Common myeloid progenitor, CD34-positive (primary cell): ENCODE results near the gene EFHB. TPM values are rescaled to one million over a fixed set of nuclear protein-coding genes. Genes with fewer than 3 reads are reported as not detected.
A peak's percentile ranks its signal among the peaks of the same experiment; 100 is the strongest.

Experiments
- CTCF ChIA-PET: fragments of 350-600 bp; sonication (Branson Sonifier 250); formaldehyde crosslinking; loops from one replicate; lab custom pipeline; 2021; ENCODE audit warnings: antibody characterized with exemption; lab: Charles Lee
- POLR2A ChIA-PET: fragments of 350-600 bp; sonication (Branson Sonifier 250); formaldehyde crosslinking; loops from one replicate; lab custom pipeline; 2021; ENCODE audit warnings: antibody characterized with exemption; lab: Charles Lee
- DNase-seq, 3 donors: peaks; one replicate each; pipeline versions ENCODE4 v3.0.0 to v3.0.0-alpha.2; 2013
- H3K27ac ChIP-seq, 2 experiments: 1 replicate in 1 of 2; 2 replicates in 1 of 2; pipeline ENCODE4 v1.7.0; 2013; ENCODE audit warnings: inconsistent platforms in 2 of 2, low read length in 2 of 2, mild to moderate bottlenecking in 2 of 2, low read depth in 1 of 2, moderate library complexity in 1 of 2; ENCODE audit not compliant: severe bottlenecking in 2 of 2, insufficient read depth in 1 of 2, poor library complexity in 1 of 2
- H3K27me3 ChIP-seq, 5 experiments: replicated peaks in 2 of 5; 1 replicate in 3 of 5; 2 replicates in 2 of 5; pipeline versions ENCODE4 v1.6.1 to v1.7.0; 2013; ENCODE audit warnings: low read length in 4 of 5, mild to moderate bottlenecking in 2 of 5, moderate library complexity in 2 of 5, inconsistent platforms in 1 of 5; ENCODE audit not compliant: insufficient read depth in 5 of 5, control insufficient read depth in 4 of 5
- H3K36me3 ChIP-seq, 4 experiments: 1 replicate in 2 of 4; 2 replicates in 2 of 4; pipeline versions ENCODE4 v1.6.1 to v1.7.0; 2013; ENCODE audit warnings: low read length in 3 of 4, control low read depth in 1 of 4, mild to moderate bottlenecking in 1 of 4; ENCODE audit not compliant: control insufficient read depth in 4 of 4, insufficient read depth in 4 of 4
- H3K4me1 ChIP-seq, 4 experiments: 1 replicate in 3 of 4; 2 replicates in 1 of 4; pipeline versions ENCODE4 v1.6.1 to v1.7.1; 2013; ENCODE audit warnings: low read length in 3 of 4, mild to moderate bottlenecking in 3 of 4, control low read depth in 1 of 4, inconsistent platforms in 1 of 4, moderate library complexity in 1 of 4; ENCODE audit not compliant: control insufficient read depth in 4 of 4, insufficient read depth in 4 of 4; ENCODE audit errors: control extremely low read depth in 1 of 4
- H3K4me3 ChIP-seq, 7 experiments: 1 replicate in 4 of 7; 2 replicates in 3 of 7; pipeline versions ENCODE4 v1.5.1 to v1.7.0; 2013; ENCODE audit warnings: mild to moderate bottlenecking in 7 of 7, low read length in 6 of 7, moderate library complexity in 6 of 7, inconsistent platforms in 2 of 7, low read depth in 2 of 7, control low read depth in 1 of 7; ENCODE audit not compliant: insufficient read depth in 4 of 7, control insufficient read depth in 1 of 7; ENCODE audit errors: extremely low read depth in 1 of 7
- H3K9me3 ChIP-seq, 5 experiments: 1 replicate in 4 of 5; 2 replicates in 1 of 5; pipeline versions ENCODE4 v1.6.1 to v1.7.1; 2013; ENCODE audit warnings: low read length in 4 of 5, mild to moderate bottlenecking in 2 of 5, inconsistent platforms in 1 of 5, low read depth in 1 of 5, moderate library complexity in 1 of 5; ENCODE audit not compliant: control insufficient read depth in 4 of 5, insufficient read depth in 2 of 5; ENCODE audit errors: control extremely low read depth in 1 of 5
- WGBS: methylation state at CpG from one replicate; pipeline ENCODE4 v1.1.5; 2013; ENCODE audit not compliant: insufficient coverage; 5-methylcytosine and 5-hydroxymethylcytosine counted together
- polyA plus RNA-seq: library from polyadenylated mRNA; unstranded; fragments of 120-200 nt; gene quantifications from one replicate; pipeline ENCODE4 v1.2.1, GENCODE V29; 2013

EFHB gene
- polyA plus RNA-seq = 1.1 TPM

DNA sequence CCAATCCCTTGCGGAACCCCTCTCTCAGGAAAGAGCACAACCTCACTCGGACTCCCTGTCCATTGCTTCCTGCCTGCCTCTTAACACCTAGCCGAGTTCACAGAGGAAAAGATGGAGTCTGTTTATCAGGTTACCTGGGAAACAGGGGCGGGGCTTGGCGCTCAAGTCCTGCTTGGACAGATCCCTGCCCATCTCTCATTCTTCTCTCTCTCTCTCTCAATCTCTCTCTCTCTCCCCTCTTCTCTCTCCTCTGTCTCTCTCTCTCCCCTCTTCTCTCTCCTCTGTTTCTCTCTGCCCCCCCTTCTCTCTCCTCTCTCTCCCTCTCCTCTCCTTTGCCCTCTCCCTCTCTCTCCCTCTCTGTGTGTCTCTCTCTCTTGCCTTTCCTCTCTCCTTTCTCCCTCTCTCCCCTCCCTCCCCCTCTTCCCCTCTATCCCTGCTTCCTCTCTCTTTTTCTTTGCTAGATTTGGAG, at the start of gene EFHB:
EFHB (minus strand) TSS at position 120 of the 469 bp plus-strand sequence. CDS start 199 bp downstream, outside the sequence.
- no peak within 1 kb of the TSS for H3K4me3 ChIP-seq
- peaks cover 0 to 28% (median 4%) of the 10 kb centered on the region in 5 experiments for H3K27me3 ChIP-seq
- no peaks in the 10 kb centered on the region for H3K36me3 ChIP-seq
- H3K9me3 ChIP-seq = peaks cover 0 to 2% (median 0%) of the 10 kb centered on the region in 5 experiments
- POLR2A ChIA-PET = no interaction called here
- H3K27ac ChIP-seq = no peak within 1 kb of the TSS
- CTCF ChIA-PET = no interaction called here
- 30% methylated on average over 4 of the region's 5 CpGs for WGBS
- H3K4me1 ChIP-seq = peaks cover 14 to 37% (median 27%) of the 10 kb centered on the region in 4 experiments
- peak; percentile 32 to 51 (median 36) for DNase-seq

DNA sequence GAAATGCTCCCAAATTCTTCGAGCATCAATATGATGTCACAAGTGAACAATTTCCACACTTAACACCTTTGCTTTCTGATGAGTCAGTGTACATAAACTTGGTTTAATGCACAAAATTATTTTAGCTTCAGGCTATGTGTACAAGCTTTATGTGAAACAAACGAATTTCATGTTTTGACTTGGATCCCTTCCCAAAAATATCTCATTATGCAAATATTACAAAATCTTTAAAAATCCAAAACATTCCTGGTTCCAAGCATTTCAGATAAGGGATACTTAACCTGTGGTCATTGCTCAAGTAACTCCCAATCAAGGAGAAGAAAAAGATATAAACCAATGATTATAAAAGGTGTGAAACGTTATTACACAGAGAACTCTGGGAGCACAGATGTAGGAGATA, 38.0 kb upstream of the EFHB start:
- peaks cover 16 to 22% (median 19%) of the 10 kb centered on the region in 4 experiments for H3K36me3 ChIP-seq
- no peak overlapping the region for H3K27ac ChIP-seq
- ChIA-PET CTCF (no interaction called here), POLR2A (no interaction called here)
- DNase-seq = no peak
- no peaks in the 10 kb centered on the region for H3K9me3 ChIP-seq
- H3K27me3 ChIP-seq = no peaks in the 10 kb centered on the region
- 100% methylated on average over 2 of the region's 3 CpGs for WGBS
- no peaks in the 10 kb centered on the region for H3K4me1 ChIP-seq
- H3K4me3 ChIP-seq = no peak overlapping the region

GRCh38 chr3:19970327-19970726, 36.3 kb upstream of the EFHB start:
- H3K9me3 ChIP-seq = no peaks in the 10 kb centered on the region
- no peak overlapping the region for H3K27ac ChIP-seq
- 95% methylated on average over 5 of the region's 8 CpGs for WGBS
- H3K4me1 ChIP-seq = no peaks in the 10 kb centered on the region
- POLR2A ChIA-PET = interaction anchor here (0.6 to 0.7 kb wide), 2 partner anchors 69 to 188 kb away, joined by 4 to 5 read pairs; no protein-coding TSS in a partner anchor
- H3K4me3 ChIP-seq = no peak overlapping the region
- CTCF ChIA-PET = interaction anchor here (0.9 kb wide), 1 partner anchor 14 kb away, joined by 3 read pairs; no protein-coding TSS in a partner anchor
- H3K27me3 ChIP-seq = no peaks in the 10 kb centered on the region
- no peak for DNase-seq
- peaks cover 5 to 12% (median 10%) of the 10 kb centered on the region in 4 experiments for H3K36me3 ChIP-seq

DNA sequence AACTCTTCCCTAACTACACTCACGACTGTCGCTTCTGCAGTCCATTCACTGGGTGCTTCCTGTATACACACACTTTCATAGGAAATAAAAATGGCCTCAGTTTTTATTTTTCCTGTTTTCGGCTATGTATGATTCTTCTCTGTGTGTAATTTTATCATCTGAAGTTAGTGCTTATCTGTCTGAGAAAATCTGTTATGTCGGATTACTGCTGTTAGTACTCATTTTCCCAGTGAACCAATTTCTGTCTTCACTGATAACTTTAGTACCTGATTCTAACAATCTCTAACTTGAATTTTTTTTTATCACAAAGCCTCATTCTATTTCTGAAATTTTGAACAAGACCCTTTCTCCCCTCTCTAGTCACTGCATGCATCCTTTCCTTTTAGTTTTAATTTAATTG, 33.8 kb upstream of the EFHB start:
- no CpG with 5 or more reads among the region's 4 CpGs for WGBS
- H3K4me3 ChIP-seq = no peak overlapping the region
- ChIA-PET POLR2A (no interaction called here), CTCF (no interaction called here)
- no peaks in the 10 kb centered on the region for H3K4me1 ChIP-seq
- DNase-seq = no peak
- H3K9me3 ChIP-seq = no peaks in the 10 kb centered on the region
- no peaks in the 10 kb centered on the region for H3K27me3 ChIP-seq
- no peak overlapping the region for H3K27ac ChIP-seq
- peaks cover 0 to 9% (median 4%) of the 10 kb centered on the region in 4 experiments for H3K36me3 ChIP-seq

DNA sequence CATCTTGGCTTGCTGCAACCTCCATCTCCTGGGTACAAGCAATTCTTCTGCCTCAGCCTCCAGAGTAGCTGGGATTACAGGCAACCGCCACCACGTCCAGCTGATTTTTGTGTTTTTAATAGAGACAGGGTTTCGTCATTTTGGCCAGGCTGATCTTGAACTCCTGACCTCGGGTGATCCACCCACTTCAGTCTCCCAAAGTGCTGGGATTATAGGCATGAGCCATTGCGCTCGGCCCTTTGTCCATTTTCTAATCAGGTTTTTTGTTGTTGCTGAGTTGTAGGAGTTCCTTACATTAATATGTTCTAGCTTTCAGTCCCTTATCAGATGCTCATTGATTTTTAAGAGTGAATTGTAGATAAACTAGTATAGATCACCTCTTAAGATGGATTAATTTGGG, 33.2 kb upstream of the EFHB start:
- no peaks in the 10 kb centered on the region for H3K27me3 ChIP-seq
- CTCF ChIA-PET = interaction anchor here (0.6 kb wide), 1 partner anchor 188 kb away, joined by 3 read pairs; no protein-coding TSS in a partner anchor
- WGBS = 100% methylated on average over 2 of the region's 6 CpGs
- H3K4me1 ChIP-seq = no peaks in the 10 kb centered on the region
- POLR2A ChIA-PET = no interaction called here
- no peak overlapping the region for H3K27ac ChIP-seq
- no peaks in the 10 kb centered on the region for H3K9me3 ChIP-seq
- no peak for DNase-seq
- peaks cover 0 to 9% (median 3%) of the 10 kb centered on the region in 4 experiments for H3K36me3 ChIP-seq
- no peak overlapping the region for H3K4me3 ChIP-seq

DNA sequence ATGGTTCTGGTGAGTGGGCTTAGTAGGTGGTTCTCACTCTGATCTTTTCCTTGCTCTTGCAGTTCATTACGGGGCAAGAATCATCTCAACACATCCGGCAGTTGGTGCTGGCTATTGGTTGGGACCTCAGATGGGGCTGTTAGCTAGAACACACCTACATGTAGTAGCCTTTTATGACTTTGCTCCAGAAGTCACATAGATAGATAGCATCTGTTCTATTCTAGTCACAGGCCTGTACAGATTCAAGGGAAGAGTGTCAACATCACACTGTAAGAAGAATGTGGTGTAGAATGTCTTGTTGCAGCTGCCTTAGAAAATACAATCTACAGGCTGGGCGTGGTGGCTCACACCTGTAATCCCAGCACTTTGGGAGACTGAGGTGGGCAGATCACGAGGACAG, 27.9 kb upstream of the EFHB start:
- ChIA-PET POLR2A (no interaction called here), CTCF (no interaction called here)
- Histone ChIP-seq H3K27me3 (no peaks in the 10 kb centered on the region), H3K27ac (no peak overlapping the region), H3K36me3 (peaks cover 0 to 13% (median 5%) of the 10 kb centered on the region in 4 experiments), H3K4me3 (no peak overlapping the region), H3K4me1 (no peaks in the 10 kb centered on the region), H3K9me3 (no peaks in the 10 kb centered on the region)
- no peak for DNase-seq
- WGBS = 84% methylated on average over 2 of the region's 4 CpGs

DNA sequence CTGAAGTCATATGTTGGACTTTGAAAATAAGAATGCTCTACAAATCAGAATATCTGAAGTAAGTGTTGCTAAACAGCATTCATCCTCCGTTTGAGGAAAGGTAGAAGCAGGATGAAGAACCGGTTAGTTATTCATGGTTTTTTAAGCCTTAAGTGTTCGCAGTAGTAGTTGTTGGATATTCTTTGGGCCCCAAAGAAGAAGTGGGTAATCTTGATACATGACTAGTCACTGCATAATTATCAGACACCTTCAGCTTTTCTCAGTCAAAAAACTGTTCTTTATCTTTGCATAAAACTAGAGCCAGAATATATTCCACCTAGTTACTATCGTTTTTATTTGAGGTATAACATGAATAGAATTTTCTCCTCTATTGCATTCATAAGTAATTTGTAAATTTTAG, 26.7 kb upstream of the EFHB start:
- no peaks in the 10 kb centered on the region for H3K4me1 ChIP-seq
- no CpG with 5 or more reads among the region's 4 CpGs for WGBS
- peaks cover 2 to 12% (median 6%) of the 10 kb centered on the region in 4 experiments for H3K36me3 ChIP-seq
- no peak overlapping the region for H3K4me3 ChIP-seq
- H3K27me3 ChIP-seq = no peaks in the 10 kb centered on the region
- ChIA-PET CTCF (interaction anchor here (1.0 kb wide), 1 partner anchor 11 kb away, joined by 3 read pairs; no protein-coding TSS in a partner anchor), POLR2A (no interaction called here)
- DNase-seq = no peak
- H3K9me3 ChIP-seq = no peaks in the 10 kb centered on the region
- no peak overlapping the region for H3K27ac ChIP-seq
